Fibroblast of skin of left biceps (primary cell): ENCODE data around the gene MAGIX.

Experiments
- DNase-seq, 2 experiments: peaks; one replicate each; pipeline ENCODE4 v3.0.0-alpha.2; 2013; ENCODE audit warnings: low read depth in 2 of 2

The MAGIX gene

DNA sequence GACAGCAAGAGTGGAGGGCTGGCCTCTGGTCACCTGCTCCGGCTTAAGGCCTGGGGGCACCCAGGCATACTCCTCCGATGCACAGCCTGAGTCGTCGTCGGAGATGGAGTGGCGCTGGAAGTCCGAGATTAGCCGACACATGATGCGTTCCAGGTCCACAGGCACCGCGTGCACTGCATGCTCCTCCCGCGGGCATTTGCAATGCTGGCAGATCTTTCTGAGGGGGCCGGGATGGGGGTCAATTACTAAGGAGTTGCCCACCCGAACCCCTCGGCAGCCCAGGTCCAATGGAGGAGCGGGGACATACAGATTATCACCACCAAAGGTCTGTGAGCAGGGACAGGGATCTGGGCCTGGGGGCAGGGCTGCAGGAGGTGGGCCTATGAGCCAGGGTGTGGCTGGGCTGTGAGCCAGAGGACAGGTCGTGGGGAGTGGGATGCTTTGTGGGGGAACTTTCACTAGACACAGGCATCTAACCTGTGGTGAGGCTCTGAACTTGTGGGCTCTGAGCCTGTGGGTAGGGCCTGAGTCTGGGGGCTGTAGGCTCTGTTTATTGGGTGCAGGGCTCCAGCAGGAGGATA, 21.2 kb downstream of the MAGIX start:
- DNase-seq, result no peak

DNA sequence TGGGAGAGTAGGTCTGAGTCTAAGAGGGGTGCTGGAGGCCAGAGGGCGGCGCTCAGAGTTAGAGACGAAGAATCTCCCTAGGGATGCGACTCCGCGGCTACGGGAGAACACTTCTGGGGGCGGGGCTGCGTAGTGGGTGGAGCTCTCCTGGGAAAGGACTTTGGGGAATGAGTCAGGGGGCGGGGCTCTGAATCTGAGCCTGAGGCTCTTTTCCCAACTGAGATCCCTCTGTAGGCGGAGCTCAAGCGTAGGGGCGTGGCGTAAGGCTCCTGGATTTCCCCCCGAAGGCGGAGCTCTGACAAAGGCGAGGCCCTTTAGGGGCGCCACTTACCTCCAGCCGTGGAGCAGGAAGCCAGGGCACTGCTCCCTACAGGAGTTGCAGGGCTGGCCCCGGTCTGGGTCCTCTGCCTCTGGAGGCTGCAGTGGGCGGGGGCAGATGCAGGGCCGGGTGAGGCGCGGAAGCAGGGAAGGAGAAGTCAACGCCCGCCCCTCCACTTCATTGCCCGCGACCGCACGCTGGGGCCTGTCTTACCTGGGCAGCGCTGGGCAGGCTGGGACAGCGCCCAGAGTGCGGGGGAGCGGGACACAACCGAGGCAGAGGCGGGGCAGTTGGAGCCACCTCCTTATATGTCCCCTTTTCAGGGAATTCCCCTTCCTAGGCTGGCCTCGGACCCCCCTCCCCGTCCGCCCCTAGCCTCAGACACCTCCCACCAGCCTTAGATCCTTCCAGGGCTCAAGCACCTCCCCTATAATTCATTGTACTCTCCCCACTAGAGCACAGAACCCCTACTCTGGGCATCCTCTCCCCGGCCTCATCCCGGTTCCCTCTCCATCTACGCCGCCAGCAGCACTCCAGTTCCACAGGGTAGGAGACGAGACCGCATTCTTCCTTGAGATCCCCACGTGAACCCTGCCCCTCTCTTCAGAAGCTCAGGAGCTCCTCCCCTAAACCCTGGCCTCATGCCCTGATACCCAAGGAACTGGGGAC, 22.0 kb downstream of the MAGIX start:
- DNase-seq, result peak in 1 of 2 experiments; percentile 59

DNA sequence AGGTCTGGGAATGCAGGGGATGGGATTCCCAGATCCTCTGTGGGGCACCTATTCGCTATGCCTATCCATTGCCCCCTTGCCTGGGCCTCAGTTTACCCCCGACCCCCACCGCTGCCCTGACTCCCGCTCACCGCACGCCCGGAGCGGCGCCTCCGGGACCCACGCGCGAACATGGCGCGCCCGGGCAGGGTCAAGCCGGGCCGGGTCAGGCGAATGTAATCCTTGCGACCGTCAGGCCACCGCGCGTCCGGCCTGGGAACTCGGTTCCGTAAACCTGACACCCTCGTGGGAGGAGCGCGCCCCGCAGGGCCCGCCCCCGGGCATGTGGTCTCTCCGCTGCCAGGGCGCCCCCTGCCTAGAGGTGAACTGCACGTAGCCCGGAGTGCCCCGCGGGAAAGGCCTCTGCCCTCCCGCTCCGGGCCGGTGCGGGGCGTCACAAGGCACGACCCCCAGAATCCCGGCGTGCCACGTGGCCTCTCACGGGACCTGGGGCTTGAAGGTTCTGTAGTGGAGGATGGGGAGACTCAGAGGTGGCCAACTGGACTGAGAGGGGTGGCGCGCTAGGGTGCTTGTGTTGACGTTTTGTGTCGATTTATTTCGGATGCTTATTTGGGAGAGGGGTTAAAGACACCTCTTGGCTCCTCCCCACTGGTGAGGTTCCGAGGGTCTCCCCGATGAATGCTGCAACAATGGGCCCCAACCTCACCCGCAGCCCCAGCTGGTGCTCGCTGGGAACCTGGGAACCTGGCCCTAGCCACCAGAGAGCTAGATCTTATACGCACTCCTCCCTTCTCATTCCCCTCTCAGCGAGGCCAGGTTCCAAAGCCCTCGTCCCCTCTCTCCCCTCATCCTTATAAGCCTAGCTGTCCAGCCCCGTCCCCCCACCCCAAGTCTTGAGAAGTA, 23.8 kb downstream of the MAGIX start, which contains the start of gene PRICKLE3:
PRICKLE3 (minus strand) TSS at position 249 of the 903 bp plus-strand sequence; CDS start at position 173, 76 bp downstream.
- DNase-seq, result no peak

DNA sequence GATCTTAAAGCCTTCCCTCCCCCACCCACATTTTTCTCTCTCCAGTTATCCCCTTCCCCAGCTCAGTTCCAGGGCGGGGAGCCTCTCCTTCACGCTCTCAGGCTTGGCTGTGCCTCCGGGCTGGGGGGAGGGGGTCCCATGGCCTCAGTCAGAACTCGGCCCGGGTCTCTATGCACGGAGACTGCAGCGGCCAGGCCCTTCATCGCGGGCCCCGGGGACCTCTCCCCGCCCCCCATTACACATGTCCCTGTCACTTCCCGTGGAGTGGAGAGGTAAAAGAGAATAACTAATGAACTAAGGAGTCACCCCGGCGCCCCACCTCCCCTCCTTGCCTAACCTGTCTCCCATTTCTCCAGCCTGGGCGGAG, 24.5 kb downstream of the MAGIX start:
- no peak for DNase-seq

DNA sequence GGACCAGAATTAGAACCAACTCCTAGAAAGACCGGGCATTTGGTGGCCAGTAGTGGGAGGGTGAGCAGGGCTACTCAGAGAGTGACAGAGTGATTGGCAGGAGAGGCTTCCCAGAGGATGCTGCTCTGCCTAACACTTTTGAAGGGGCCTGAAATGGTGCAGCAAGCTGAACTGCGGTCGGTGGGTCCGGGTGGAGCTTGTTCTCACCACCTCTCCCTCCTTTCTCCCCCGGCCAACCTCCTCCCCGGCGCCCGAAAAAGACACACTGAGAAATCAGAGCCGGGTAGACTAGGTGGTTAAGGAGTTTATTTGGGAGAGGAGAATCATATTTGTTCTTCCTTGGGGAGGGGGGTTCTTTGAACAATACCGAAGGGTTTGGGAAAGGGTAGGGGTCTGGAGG, 25.0 kb downstream of the MAGIX start:
- DNase-seq, result no peak

DNA sequence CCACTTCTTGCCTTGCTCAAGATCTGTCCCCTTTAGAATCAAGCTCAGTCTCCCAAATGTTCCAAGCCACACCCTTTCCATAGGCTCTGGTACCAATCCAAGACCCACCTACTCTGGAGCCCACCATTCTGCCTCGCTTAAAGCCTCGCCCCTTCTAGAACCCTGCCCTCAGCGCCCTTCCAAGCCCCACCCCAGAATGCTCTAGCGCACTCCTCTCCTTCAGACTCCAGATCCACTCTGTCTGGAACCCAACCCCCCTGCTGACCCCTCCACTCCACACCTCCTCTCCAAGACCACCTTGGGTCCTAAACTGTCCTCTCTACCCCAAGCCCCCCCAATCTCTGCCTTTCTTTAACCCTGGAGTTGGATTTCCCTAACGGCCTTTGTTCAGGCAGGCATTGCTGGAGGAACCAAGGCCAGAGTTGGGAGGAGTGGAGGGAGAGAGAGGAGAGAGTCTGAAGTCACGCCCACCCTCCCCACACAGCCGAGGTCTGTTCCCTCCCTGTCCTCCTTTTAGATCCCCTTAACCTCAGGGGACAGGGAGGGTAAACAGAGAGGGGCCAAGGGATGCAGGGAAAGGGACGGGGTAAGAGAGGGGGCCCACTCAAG, 26.0 kb downstream of the MAGIX start:
- no peak for DNase-seq

DNA sequence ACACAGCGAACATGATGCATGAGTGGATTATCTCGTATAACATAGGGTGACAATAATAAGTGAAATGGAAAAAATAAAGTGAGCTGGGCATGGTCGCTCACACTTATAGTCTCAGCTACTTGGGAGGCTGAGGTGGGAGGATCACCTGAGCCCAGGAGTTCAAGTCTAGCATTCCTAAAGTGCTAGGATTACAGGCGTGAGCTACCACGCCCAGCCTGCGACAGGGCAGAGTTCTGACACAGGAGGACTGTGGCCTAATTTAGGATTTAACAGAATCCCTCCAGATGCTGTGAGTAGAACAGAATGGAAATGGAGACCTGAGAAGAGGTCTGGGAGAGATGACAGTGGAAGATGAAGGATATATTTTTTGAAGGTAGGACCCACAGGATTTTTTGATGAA, 27.0 kb downstream of the MAGIX start:
- no peak for DNase-seq

DNA sequence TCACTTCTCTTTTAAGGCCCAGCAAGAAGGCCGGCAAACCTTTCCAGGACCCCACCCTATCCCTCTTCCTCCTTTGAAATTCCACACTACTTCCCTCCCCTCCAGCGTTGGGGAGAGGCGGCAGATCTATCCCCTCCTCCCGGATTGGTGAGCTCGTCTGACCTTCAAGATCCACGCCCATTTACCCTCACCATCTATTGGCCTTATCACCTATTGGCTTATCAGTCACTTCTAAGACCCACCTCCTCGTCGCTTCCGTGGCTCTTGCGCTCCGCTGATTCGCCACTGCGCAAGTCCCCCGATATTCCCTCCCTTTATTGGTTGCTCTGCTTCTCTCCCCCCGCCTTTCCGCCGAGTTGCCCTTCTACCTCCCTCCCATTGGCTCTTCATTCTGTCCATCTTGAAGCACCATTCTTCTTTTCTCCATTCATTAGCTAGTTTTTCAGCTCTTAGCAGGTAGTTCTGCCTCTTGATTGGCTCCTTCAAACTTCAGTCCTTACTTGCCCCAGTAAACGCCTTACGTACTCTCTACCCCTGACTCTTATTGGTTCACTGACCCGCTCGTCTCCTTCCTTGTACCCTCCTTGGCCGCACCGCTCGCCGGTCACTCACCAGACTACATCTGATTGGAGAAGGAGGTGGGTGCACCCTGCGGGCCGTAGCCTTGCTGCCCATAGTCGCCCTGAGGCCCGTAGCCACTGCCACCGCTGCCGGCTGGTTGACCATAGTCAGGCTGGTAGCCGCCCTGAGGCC, 28.4 kb downstream of the MAGIX start:
- peak; percentile 98 to 99 for DNase-seq

DNA sequence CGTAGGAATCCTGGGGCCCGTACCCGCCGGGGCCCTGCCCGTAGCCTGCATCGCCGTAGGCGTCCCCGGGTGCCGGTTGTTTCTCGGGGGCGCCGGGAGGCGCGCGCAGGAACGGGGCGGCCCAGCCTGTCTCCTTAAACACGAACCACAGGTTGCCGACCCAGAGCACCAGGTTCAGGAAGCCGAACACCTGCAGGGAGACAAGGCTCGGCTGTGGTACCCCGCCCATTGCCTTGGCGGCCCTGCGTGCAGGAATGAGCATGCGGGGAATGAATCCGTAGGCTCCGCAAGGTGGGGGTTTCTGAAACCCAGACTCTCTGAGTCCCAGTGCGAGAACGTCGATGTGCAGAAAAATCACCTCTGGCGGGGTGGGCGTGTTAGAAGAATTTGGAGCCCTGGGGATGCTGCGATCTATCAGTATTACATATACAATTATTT, 29.0 kb downstream of the MAGIX start:
- no peak for DNase-seq

DNA sequence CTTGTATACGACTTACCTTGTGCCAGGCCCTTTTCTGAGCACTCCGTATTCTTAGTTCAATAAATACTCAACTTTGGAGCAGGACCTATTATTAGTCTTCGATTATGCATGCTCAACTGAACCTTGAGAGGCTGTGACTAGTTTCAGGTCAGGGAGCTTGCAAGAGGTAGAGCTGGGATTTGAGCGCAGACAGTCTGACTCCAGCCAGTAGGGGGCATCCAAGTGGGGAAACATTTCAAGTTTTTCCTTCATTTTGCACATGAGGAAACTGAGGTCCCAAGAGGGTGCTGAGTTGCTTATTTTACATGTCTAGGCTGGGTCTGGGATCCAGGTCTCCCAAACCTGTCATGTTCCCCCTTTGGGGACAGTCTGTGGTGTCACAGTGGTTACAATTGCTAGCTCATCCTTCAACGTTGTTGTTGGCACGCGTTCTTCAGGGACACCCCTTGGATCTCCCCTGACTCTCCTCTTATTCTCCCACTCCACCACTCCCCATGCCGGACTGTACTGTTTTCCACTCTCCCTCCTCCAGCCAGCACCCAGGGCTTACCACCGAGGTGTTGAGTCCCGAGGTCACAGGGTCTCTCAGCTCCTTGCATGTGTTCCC, 30.3 kb downstream of the MAGIX start:
- no peak for DNase-seq

DNA sequence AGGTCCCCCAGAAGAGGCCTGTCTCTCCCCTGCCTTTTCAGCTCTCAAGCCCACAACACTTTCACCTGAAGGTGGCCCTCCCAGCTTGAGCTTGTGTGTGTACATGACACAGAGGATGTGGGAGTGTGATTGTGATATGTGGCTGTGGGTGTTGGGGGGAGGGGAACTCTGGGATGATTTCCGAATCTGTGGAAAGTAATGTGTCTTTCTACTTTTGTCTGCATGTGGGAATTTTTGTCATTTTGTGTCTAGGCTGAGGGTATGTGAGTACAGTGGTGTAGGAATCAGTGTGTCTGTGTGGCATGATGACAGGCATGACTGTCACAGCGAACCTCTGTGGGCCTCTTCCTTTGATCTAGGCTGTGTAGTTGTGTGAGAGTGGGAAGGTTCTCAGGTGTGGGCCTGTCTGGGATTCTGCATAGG, 31.0 kb downstream of the MAGIX start:
- no peak for DNase-seq

DNA sequence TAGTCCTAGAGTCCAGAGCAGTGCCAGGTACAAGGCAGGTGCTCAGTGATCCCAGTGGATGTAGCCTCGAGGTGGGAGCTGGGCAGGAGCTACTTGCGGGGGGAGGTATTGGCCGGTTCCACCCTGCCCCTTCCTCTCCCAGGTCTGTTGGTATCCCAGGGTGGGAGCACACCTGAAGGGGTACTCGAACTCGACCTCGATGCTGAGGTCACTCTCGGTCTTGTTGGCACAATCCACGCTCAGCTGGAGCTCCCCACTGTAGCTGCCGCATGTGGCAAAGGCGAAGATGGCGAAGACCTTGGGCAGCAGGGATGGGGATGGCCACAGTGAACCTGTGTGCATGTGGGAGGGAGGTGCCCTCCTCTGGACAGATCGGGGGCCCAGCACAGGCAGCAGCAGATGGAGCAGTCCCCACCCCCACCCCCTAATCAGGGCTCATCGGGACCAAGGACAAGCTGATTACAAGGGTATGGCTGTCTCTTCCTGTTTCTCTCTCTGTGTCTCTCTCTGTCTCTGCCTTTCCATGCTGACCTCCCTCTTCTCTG, 35.1 kb downstream of the MAGIX start:
- DNase-seq, result no peak

DNA sequence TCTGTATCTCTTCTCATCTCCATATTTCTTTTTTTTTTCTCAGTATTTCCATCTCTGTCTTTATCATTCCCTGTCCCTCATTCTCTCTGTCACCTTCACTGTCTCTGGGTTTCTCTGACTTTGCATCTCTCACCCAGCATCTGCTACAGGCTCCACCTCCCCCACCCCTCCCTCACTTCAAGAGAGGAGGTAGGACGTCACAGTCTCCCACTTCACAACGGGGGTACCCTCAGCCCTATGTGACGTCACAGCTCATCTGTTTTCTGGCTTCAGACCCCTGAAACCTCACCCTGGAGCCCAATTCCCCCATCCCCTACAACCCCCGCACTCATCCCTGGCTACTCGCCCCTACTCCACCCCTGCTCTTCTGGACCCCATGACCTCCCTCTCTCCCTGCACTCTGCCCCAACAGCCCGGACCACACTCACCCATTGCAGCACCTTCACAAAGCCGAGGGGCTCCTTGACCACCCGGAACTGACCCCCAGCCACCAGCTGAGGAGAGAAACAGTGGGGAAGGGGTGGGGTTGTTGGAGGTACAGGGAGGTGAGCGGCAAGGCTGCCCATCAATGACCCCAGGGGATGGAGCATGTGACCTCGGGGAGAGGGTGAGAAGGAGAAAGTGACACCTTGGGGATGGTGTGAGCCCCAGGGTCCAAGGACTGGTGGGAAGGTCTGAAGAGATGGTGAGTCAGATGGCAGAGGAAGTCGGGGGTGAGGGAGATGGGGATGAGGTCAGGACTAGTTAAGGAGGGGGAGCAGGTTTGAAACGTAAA, 36.2 kb downstream of the MAGIX start:
- no peak for DNase-seq

DNA sequence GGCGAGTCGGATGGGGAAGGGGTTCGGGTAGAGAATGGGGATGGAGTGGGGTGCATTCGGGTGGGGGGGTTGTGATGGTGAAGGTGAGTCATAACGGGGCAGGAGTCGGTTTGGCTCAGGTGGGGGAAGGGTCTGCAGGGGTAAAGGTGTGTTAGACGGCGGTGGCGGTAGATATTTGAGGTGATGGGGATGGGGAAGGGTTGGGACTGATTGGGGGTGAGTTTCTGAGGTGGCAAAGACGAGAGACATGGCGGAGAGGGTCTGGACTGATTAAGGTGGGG, 36.7 kb downstream of the MAGIX start:
- DNase-seq, result no peak

DNA sequence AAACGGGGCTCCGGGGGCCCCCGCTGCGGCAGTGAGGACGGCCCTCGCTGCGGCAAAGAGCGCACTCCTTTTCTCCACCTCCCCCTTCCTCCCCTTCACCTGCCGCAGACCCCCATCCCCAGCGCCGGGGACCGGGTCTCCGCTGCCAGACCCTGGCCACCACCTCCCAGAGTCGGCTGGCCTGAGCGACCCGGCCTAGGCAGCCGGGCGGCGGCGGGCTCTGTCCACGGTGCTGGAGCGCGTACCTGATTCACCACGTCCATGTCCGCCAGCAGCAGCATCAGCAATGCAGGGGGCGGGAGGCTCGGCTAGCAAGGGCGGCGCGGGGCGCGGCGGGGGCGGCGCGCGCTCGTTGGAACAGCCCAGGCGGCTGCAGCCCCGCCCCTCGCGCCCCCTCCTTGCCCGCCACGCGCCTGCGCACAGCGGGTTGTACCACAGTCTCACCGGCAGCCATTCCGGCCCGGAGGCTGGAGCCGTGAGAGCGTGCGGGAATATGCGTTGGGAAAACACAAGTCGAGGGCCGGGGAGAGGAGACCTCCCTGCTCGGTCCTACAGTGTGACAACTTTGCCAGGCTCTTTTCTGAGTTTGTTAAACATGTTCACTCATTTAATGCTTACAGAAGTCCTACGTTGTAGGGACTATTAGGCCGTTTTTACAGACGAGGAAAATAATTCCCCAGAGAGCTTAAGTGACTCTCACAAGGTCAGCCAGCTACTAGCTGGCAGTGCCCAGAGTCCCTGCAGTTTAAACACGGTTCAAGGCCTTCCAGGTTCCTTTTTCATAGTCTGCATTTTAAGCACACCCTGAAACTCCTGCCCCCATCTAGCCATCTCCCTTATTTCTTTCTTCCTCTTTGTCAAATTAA, 37.6 kb downstream of the MAGIX start, which contains the start of gene SYP:
SYP (minus strand) TSS at position 288 of the 866 bp plus-strand sequence; CDS start at position 281, 7 bp downstream.
- DNase-seq, result peak; percentile 58 to 62

DNA sequence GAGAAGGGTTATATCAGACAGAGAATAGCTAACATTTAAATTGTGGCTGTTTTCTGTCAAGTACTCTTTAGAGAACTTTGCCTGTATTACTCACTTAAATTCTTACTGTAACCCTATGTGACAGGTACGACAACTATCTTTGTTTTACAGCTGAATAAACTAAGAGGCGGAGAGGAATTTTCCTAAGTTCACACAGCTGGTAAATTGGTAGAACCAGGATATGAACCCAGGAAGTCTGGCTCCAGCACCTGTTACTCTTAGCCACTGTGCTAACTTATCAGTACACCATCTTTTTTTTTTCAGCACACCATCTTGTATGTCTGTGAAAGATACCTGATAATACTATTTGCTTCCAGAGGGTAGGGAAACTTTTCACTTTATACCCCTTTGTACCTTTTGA, 39.5 kb downstream of the MAGIX start:
- DNase-seq, result no peak

DNA sequence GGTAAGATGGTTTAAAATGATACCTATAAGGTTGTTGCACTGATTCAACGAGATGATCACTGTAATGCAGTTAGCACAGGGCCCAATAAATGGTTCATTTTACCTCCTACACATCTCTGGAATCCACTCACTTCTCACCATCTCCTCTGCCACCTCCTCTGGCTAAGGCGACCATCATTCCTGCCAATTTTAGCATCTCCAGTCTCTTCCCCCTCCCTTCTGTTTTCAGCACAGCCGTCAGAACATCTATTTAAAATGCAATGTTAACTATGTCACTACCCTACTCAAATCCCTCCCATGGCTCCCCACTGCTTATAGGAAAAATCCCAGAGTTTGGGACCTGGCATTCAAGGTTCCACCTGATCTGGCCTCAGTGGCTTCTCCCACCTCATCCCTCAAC, 41.0 kb downstream of the MAGIX start:
- no peak for DNase-seq

DNA sequence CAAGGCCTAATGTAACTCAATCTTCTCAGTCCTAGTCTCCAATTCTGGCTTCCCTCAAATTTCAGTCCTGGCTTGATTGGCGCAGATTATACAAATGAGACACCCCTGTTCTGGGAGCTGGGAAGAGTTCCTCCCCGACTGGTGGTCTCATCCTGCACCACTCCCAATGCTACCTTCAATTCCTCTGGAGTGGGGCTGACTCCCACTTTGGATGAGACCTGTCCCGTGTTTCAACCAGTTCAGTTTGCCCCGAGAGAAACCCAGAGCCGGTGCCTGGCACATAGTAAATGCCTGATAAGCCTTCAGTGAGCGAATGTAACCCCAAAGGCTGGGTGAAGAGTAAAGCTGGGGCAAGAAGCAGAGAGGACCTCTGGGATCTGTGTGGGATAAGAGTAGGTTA, 41.5 kb downstream of the MAGIX start:
- no peak for DNase-seq
